Measurements from ENCODE around the gene ATG4C. TPM values are rescaled to one million over a fixed set of nuclear protein-coding genes. Genes with fewer than 3 reads are reported as not detected.

The ATG4C gene
- total and polyA plus RNA-seq, 3 donors from 2014 or later: 6.8 to 10.2 (median 8.6) TPM

DNA sequence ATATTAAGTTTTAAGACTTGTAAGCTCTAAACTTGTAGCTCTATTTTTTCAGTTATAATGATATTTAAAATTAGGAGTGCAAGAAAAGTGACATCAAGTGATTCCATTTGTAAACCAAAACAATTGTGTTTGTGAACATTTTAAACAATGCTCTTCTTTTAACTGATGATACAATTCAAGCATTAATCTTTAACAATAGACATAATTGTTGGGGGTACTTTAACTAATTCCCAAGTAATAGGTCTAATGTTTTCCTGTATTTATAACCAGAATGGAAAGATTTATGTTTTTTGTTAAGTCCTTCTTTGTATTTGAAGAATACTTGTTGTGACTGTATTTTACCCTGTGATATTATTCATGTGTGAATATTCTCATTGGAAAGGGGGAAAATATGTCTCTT is 6.8 kb downstream of the ATG4C start:
- Histone ChIP-seq H3K36me3 (ENCODE audit: low read depth, missing control alignments) (no peaks in the 10 kb centered on the region), H3K9me3 (no peaks in the 10 kb centered on the region), H3K27me3 (no peaks in the 10 kb centered on the region), H3K4me3 (no peak overlapping the region), H3K4me1 (no peaks in the 10 kb centered on the region), H3K27ac (no peak overlapping the region)
- DNase-seq: no peak
- no peak for TF ChIP-seq POLR2A (IDR thresholded peaks at IDR 0.05)
- intact Hi-C loops (cut with DNase I; ENCODE audit: low total_unique reads): no loop called here

DNA sequence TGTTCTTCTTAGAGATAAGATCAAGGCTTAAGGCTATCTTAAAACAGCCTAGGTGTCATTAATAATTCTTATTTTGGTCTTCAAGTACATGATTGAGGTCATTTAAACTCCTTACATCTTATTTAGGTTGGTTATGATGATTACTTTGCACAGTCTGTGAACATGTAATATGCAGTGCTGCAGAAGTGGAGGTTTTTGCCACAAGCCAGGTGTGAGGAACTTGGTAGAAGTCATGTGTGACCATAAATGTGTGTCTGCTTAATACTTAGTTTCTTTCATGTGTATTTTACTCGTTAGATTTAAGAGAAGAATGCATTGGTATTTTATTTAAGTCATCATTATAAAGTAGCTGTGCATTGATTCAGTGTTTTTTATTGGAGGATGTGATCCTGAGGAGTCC is 10.1 kb downstream of the ATG4C start:
- Histone ChIP-seq H3K36me3 (ENCODE audit: low read depth, missing control alignments) (no peaks in the 10 kb centered on the region), H3K27me3 (no peaks in the 10 kb centered on the region), H3K27ac (no peak overlapping the region), H3K4me3 (no peak overlapping the region), H3K4me1 (no peaks in the 10 kb centered on the region), H3K9me3 (no peaks in the 10 kb centered on the region)
- DNase-seq: no peak
- TF ChIP-seq POLR2A (IDR thresholded peaks at IDR 0.05): no peak
- TF ChIP-seq, protein P1, sequence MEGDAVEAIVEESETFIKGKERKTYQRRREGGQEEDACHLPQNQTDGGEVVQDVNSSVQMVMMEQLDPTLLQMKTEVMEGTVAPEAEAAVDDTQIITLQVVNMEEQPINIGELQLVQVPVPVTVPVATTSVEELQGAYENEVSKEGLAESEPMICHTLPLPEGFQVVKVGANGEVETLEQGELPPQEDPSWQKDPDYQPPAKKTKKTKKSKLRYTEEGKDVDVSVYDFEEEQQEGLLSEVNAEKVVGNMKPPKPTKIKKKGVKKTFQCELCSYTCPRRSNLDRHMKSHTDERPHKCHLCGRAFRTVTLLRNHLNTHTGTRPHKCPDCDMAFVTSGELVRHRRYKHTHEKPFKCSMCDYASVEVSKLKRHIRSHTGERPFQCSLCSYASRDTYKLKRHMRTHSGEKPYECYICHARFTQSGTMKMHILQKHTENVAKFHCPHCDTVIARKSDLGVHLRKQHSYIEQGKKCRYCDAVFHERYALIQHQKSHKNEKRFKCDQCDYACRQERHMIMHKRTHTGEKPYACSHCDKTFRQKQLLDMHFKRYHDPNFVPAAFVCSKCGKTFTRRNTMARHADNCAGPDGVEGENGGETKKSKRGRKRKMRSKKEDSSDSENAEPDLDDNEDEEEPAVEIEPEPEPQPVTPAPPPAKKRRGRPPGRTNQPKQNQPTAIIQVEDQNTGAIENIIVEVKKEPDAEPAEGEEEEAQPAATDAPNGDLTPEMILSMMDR (IDR thresholded peaks at IDR 0.05): no peak
- WGBS, 2 donors: 70 to 87% methylated on average over 1 of the region's 1 CpG
- intact Hi-C loops (cut with DNase I; ENCODE audit: low total_unique reads): no loop called here

DNA sequence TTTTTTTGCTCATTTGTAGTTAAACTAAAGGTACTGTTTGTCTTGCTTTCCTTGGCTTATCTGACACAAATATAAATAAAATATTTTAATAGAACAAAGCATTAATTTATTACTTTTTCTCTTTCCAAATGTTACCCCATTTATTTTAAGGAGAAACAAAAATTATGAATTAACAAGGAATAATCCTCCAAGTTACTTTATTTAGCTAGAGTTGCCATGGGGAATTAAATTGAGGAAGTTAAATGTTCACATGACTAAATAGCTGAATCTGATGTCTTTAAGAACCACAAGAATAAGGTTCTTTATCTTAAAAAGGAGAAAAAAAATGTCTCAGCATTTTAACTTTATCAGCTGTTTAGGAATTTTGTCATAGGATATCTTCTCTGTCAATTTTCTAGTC is 12.3 kb downstream of the ATG4C start:
- H3K36me3 ChIP-seq (ENCODE audit: low read depth, missing control alignments): no peaks in the 10 kb centered on the region
- no peaks in the 10 kb centered on the region for H3K27me3 ChIP-seq
- no peak overlapping the region for H3K4me3 ChIP-seq
- H3K9me3 ChIP-seq: no peaks in the 10 kb centered on the region
- no peak overlapping the region for H3K27ac ChIP-seq
- TF ChIP-seq POLR2A (IDR thresholded peaks at IDR 0.05): no peak
- TF ChIP-seq, protein P1 (IDR thresholded peaks at IDR 0.05): no peak
- intact Hi-C loops (cut with DNase I; ENCODE audit: low total_unique reads): no loop called here
- no peaks in the 10 kb centered on the region for H3K4me1 ChIP-seq
- no peak for DNase-seq

DNA sequence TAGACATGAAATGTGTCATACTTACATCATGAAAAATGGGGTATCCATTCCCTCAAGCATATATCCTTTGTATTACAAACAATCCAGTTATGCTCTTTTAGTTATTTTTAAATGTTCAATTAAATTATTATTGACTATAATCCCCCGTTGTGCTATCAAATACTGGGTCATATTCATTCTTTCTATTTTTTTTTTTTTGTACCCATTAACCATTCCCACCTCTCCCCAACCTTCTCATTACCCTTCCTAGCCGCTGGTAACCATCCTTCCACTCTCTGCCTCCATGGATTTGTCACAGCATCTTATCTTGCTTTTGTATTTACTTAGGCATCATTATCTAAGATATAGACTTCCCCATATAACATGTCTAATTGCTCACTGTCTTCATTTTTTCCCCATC is 15.8 kb downstream of the ATG4C start:
- Histone ChIP-seq H3K4me3 (no peak overlapping the region), H3K4me1 (no peaks in the 10 kb centered on the region), H3K36me3 (ENCODE audit: low read depth, missing control alignments) (no peaks in the 10 kb centered on the region), H3K27me3 (no peaks in the 10 kb centered on the region), H3K27ac (no peak overlapping the region), H3K9me3 (no peaks in the 10 kb centered on the region)
- intact Hi-C loops (cut with DNase I; ENCODE audit: low total_unique reads): no loop called here
- TF ChIP-seq, protein P1 (IDR thresholded peaks at IDR 0.05): no peak
- TF ChIP-seq POLR2A (IDR thresholded peaks at IDR 0.05): no peak
- DNase-seq: no peak
- 86 to 93% methylated on average over 2 of the region's 2 CpGs for WGBS, 2 donors

DNA sequence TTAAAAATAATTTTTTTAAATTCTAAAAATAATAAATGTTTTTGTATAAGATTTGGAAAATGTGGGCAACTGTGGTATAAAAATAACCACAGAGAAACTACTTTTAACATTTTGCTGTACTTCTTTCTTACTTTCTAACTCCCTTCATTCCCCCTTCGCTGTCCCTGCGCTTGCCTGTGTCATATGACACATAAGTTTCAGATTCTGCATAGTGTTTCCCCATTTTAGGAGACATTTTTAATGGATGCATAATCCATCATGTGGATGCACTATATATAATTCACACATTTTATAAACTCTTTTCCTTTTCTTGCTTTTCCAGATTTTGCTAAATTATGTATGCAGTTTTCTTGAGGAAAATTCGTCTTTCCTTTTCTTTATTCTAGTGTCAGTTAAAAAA is 16.3 kb downstream of the ATG4C start:
- WGBS, 2 donors: 82 to 83% methylated on average over 3 of the region's 3 CpGs
- TF ChIP-seq POLR2A (IDR thresholded peaks at IDR 0.05): no peak
- TF ChIP-seq, protein P1 (IDR thresholded peaks at IDR 0.05): no peak

More for the DNA sequence above, 16.3 kb downstream of the ATG4C start:
- Histone ChIP-seq H3K36me3 (ENCODE audit: low read depth, missing control alignments) (no peaks in the 10 kb centered on the region), H3K4me1 (no peaks in the 10 kb centered on the region), H3K27me3 (no peaks in the 10 kb centered on the region), H3K9me3 (no peaks in the 10 kb centered on the region), H3K27ac (no peak overlapping the region), H3K4me3 (no peak overlapping the region)
- intact Hi-C loops (cut with DNase I; ENCODE audit: low total_unique reads): no loop called here
- no peak for DNase-seq

All from testis (tissue), 3 donors.